Body of pancreas (tissue), 4 donors: ENCODE data around the gene DGKI.

Experiments
- CTCF ChIP-seq, 7 experiments: fragments of 450-650 bp in 4 of 7; fragments of 200-600 bp in 3 of 7; sonication (generic) in 3 of 7; IDR thresholded peaks; one replicate each; pipeline ENCODE4 v1.5.1; 2016 to 2019; ENCODE audit warnings: antibody characterized with exemption in 7 of 7
- POLR2A ChIP-seq, 3 donors: fragments of 450-650 bp; IDR thresholded peaks; one replicate each; pipeline ENCODE4 v1.6.1; 2016; ENCODE audit warnings: antibody characterized with exemption in 3 of 3, mild to moderate bottlenecking in 2 of 3

GRCh38 chr7:137354961-137355360 lies 491.8 kb downstream of the DGKI start:
- TF ChIP-seq CTCF (IDR thresholded peaks at IDR 0.05) (no peak), POLR2A (IDR thresholded peaks at IDR 0.05) (no peak)
